HG03558 (cell line): ENCODE results near the gene SOX10.

Source experiments
- ATAC-seq: cut with Tn5 transposase; IDR thresholded peaks from one replicate; pipeline ENCODE4 v1.9.1; 2021; ENCODE audit warnings: moderate number of reproducible peaks; ENCODE audit not compliant: unreplicated experiment; ENCODE audit errors: extremely low read depth

Gene SOX10

DNA sequence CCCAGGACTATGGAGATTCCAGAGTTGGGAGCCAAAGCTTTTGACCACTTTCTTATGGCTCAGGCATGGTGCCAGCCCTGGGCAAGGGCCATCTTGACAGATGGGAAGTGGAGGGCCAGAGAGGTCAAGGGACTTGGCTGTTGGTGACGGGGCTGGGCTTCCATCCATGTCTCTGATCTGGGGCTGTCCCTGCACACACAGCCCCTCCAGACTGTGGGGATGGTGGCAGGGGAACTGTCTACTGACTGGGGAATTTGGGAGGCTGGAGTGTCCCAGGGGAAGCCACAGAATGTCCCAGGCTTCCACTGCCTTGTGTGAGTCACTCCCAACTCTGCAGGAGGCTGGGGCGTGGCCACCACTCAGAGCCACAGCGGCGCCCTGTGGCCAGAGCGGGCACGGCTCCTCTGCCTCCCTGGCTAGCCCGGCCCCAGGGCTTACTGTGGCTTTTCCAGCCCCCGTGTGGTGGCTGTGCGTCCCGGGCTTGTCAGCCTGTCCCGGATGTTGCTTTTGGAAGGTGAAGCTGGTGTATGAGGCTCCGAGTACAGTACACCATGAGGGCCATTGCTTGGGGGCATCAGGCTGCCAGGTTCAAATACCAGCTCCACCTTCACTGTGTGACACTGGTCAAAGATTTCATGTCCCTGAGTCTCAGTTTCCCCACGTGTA lies 50.5 kb downstream of the SOX10 start:
- no peak for ATAC-seq

DNA sequence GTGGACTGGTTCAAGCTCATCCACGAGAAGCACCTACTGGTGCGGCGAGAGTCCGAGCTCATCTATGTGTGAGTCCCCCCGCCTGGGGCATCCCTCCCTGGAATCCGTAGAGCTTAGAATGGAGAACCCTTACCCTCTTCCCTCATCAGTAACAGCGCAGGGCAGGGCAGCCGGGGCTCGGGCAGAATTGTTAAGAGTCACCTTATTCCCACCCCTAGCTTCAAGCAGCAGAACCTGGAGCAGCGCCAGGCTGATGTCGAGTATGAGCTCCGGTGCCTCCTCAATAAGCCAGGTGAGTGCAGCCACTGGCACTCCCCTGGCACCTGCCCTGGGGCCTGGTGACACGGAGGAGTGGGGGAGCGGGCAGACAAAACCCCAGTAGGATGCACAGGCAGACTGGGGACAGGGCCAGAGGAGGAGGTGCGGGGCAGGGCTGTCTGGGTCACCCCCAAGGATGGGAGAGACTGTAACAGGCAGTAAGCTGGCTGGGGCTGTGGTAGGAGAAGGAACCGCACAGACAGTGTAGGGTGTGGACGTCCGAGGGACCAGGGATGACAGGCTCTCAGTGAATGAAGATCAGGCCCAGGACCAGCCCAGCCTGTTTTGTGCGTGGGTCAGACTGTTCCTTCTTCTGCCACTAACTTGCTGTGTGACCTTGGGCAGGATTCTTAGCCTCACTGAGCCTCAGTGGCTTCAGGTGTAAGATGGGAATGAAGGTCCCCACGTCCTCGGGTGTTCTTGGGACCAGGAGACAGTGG lies 51.4 kb downstream of the SOX10 start:
- ATAC-seq: no peak

DNA sequence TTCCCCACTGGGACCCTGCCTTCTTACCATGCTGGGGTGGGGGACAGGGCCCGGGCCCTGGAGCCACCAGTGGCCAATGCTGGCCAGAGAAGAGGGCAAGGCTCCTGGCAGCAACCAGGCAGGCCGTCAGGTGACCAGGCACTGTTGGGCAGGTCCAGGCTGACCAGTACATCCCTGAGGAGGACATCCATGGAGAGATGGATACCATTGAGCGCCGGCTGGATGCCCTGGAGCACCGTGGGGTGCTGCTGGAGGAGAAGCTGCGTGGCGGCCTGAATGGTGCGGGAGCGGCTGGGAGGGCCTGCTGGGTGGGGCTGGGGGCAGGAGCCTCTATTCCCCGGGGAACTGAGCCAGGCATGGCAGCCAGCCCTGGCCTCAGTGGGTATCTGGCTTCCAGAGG lies 52.0 kb downstream of the SOX10 start:
- no peak for ATAC-seq

DNA sequence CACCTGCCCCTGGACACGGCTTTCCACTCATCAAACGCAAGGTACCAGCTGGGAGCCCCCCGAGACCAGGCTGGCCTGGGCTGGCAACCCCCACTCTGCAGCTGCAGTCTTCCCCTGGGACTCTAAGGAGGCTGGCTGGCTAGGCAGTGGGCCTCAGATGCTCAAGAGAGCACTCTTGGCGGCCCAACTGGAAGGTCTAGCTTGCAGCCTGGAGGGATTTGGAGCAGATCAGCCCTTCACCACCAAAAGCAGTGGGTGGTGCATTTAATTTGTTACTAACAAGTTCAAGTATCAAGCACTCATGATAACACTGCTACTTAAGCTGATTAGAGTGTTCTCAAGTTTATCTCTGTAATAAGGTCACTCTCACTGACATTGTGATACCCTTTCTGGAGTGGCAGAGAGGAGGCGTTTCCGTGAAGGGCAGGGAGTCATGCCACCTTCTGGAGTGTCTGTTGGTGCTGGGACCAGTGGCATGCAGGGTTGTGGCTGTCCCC lies 52.4 kb downstream of the SOX10 start:
- ATAC-seq: no peak

DNA sequence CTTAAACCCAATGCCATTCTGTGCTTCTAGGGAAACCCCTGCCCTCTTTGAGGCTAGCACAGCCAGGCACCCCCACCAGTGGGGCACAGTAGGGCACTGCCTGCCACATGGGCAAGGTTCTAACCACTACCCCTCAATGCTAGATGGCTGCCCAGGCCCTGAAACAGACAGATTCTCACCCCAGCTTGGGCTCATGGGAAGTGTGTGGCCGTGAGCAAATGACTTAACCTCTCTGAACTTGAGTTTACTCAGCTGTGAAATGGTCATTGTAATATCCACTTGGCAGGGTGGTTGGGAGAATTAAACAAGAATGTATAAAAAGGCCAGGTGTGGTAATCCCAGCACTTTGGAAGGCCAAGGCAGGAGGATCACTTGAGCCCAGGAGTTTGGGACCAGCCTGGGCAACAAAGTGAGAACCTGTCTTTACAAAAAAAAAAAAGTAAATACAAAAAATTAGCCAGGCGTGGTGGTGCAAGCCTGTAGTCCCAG lies 53.4 kb downstream of the SOX10 start:
- ATAC-seq: no peak

DNA sequence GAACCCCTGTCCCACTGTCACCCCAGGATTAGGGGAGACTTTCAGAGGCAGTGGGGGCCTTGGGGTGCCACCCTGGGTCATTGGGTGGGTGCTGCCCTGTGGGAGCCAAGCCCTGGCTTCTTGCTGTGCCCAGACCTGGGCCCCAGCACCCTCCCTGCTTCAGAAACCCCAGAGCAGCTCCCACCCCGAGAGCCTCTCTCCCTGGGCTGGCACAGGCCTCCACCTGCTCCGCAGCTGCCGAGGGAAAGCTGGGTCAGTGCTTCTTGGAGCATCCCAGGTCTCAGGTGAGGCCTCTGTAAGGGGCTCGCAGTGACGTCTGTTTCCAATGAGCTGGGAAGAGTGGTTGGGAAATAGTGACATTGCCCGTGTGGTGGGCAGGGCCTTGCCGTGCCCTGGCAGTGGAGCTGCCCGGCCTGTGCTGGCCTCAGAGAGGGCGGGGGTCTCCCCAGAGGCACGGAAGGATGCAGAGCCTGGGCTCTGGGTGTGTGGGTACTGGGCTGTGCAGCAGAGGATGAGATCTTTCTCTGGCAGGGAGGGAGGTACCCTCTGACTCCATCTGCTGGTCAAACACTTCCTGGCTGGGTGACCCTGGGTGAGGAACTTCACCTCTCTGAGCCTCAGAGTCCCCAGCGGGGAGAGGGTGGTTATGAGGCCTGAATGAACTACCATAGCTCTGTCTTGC lies 53.9 kb downstream of the SOX10 start:
- no peak for ATAC-seq

DNA sequence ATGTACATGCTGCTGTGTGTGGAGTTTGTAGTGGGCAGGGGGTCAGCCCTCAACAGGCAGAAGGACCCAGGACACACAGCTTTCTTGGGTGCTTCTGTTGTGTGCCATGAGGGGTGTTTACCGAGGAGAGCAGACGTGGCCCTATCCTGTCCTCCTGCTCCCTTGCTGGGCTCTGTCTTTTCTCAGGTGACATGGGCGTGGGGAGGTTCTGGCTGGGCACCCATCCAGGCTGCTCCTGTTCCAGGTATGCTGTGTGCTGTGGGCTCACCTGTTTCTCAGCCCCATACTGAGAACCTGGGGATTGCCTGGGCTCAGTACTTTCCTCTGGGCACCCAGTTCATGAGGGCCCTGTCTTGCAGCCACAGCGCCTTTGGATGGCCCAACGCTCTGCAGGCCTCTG lies 55.0 kb downstream of the SOX10 start:
- ATAC-seq: no peak

DNA sequence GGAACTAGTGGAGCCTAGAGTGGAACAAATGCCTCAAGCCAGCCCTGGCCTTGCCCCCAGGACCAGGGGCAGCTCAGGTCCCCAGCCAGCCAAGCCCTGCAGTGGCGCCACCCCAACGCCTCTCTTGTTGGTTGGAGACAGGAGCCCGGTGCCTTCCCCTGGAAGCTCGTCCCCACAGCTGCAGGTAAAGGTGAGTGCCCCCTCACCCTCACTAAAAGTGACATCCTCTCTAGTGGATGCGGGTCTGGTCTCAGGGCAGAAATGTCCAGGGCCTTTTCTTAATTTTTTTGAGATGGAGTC lies 56.8 kb downstream of the SOX10 start:
- ATAC-seq: no peak

DNA sequence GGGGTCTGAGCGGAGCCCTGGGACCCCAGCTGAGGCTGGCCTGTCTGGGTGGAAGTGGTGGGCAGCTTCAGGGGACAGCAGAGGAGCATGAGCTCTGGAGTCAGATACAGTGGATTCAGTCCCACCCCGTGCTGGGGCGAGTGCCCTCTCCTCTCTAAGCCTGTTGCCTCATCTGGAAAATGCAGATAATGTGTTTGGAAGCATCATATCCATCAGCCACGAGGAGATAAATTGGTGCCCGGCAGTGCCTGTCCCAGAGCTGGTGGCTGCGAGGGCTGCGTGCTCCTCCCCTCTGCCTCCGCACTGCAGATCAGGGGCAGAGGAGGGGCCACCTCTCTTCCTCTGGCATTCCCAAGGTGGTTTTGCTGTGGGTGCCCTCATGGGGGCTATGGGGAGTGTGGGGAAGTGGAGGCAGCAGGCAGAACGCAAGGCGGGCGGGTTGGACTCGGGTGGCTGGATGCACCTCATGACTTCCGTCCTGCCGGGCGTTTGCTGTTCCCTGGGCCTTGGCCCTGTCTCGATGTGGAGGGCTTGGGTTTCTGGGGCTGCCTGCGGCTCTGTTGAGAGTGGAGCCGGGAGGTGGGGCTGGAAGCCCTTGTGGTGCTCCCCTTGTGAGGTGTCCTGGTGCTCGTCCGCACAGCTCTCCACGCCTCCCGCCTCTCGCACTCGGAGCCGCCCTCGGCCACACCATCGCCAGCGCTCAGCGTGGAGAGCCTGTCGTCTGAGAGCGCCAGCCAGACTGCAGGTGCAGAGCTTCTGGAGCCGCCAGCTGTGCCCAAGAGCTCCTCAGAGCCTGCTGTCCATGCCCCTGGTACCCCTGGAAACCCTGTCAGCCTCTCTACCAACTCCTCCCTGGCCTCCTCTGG lies 57.4 kb downstream of the SOX10 start:
- no peak for ATAC-seq

DNA sequence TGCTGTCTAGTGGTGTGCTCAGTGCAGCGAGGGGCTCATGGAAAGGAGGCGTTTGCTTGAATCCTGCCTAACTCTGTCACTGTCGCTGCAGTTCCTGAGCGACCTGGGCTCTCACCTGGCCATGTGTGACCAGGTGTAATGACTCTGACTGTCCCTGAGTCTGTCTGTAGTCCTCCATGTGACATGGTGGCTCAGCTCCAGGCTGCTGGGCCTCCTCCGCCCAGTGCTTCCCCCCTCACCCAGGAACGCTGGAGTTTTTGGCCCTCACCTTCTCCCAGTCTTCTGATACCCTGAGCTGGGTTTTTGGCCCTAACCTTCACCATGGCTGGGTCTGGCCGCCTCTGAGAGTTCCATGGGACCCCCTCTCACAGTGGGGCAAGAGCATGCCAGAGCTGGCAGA lies 58.0 kb downstream of the SOX10 start:
- ATAC-seq: no peak

DNA sequence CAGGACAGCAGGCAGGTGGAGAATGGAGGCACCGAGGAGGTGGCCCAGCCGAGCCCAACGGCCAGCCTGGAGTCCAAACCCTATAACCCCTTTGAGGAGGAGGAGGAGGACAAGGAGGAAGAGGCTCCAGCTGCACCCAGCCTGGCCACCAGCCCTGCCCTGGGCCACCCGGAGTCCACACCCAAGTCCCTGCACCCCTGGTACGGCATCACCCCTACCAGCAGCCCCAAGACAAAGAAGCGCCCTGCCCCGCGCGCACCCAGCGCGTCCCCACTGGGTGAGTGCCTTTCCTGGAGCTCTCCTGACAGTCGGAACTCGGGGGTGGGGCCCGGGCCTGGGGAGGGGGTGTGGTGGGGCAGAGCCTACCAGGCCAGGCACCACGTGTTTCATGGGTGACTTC lies 58.6 kb downstream of the SOX10 start:
- ATAC-seq: no peak

DNA sequence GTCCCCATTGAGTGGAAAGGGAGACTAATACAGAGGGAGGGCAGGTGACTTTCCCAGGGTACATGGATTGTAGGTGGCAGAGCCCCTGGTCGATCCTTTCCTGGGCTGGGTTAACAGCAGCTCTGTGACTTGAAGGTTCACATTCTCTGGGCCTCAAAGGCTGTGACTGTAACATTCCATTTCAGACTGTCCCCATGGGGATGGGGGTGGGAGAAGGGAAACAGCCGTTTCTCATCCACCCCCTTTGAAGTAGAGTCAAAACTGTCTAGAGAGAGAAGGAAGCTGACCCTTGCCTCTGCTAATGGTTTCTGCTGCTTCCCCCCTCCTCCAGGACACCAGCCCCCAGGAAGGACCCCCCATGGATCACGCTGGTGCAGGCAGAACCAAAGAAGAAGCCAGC lies 59.0 kb downstream of the SOX10 start:
- no peak for ATAC-seq

DNA sequence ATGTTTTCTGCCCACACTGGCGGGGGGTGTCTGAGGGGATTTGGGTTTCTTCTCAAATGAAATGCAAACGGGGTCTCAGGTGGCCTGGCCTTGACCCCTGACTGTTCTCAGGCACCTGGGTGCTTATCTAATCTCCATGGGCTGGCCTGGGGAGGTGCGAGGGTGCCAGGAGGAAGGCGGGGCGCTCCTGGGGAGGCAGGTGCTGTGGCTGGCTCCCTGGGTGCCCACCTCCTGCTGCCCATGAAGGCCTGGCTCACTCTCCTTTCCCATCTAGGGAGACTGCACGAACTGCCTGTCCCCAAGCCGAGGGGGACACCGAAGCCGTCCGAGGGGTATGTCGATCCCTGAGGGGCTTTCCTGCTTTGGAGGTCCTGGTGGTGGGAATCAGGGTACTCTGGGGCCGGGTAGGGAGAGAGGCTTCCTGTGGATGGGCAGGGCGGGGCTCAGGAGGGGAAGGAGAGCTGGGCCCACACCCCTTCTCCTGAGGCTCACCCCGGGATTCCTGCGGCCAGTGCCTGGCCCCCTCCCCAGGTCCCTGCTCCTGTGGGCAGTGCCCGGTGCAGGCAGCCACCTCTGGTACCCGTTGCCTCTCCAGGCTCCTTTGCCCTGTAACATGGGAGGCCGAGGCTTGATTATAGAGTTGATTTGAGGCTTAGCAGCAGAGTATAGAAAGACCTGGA lies 59.8 kb downstream of the SOX10 start:
- no peak for ATAC-seq

DNA sequence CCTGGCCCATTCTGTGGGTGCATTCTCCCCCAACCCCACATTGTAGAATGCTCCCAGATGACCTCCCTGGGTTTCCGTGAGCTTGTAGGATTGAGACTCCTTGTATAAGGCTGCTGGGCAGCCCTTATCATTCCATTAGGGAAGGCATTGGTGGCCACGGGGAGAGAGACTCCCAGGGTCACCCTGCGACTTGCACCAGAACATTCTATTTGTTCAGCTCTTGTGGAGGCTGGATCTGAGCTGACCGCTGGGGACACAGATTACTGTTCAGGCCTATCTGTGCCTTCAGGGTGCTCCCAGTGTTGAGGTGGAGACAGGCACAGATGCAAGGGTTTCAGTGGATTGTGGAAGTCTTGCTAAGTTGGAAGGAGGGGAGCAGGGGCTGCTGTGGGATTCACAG lies 60.4 kb downstream of the SOX10 start:
- ATAC-seq: no peak
